Fibroblast of villous mesenchyme (primary cell): ENCODE data around the gene SLC39A3. TPM values are rescaled to one million over a fixed set of nuclear protein-coding genes. Genes with fewer than 3 reads are reported as not detected.

Experiments used
- DNase-seq: peaks from one replicate; pipeline ENCODE4 v3.0.0-alpha.2; 2010; ENCODE audit warnings: low read depth
- H3K4me3 ChIP-seq: 2 replicates; pipeline ENCODE4 v1.5.1; 2011; ENCODE audit warnings: low read depth, mild to moderate bottlenecking, low read length
- CTCF ChIP-seq: IDR thresholded peaks from 2 replicates; pipeline ENCODE4 v1.5.1; 2012; ENCODE audit warnings: low read depth, mild to moderate bottlenecking, low read length; ENCODE audit not compliant: insufficient read depth
- total RNA-seq: library from RNA; depleted of rRNA; stranded (reverse); fragments of >200 nt; gene quantifications from 2 replicates; pipeline ENCODE4 v1.2.3, GENCODE V29; 2012

Gene SLC39A3
- total RNA-seq, result 25.9 and 37.0 TPM in 2 replicates

- peak; percentile 99 for DNase-seq
- H3K4me3 ChIP-seq, result peak within 1 kb of the TSS; percentile 89
- peak; percentile 20 for TF ChIP-seq CTCF
Measured at GRCh38 chr19:2739602-2740313, at the start of gene SLC39A3. SLC39A3 (minus strand) TSS chr19:2740017; CDS start chr19:2737257, 2,760 bp downstream.

- no peak overlapping the region for H3K4me3 ChIP-seq
- no peak for DNase-seq
- TF ChIP-seq CTCF, result no peak
Measured at GRCh38 chr19:2788237-2788636, 48.4 kb upstream of the SLC39A3 start.

- DNase-seq, result no peak
- no peak for TF ChIP-seq CTCF
- H3K4me3 ChIP-seq, result no peak overlapping the region
Measured at GRCh38 chr19:2787115-2787514, 47.3 kb upstream of the SLC39A3 start.

- H3K4me3 ChIP-seq, result peak within 1 kb of the TSS; percentile 92
- DNase-seq, result peak; percentile 98
- no peak for TF ChIP-seq CTCF
Measured at GRCh38 chr19:2785244-2785997, 45.6 kb upstream of the SLC39A3 start, which contains the start of gene THOP1. THOP1 (plus strand) TSS chr19:2785503; CDS start chr19:2785663, 160 bp downstream.

GRCh38 chr19:2783781-2784145, 43.9 kb upstream of the SLC39A3 start:
- DNase-seq, result no peak
- TF ChIP-seq CTCF, result no peak
- H3K4me3 ChIP-seq, result peak overlapping the region; percentile 30

GRCh38 chr19:2782936-2783780, 43.3 kb upstream of the SLC39A3 start, which contains the start of gene SGTA:
SGTA (minus strand) TSS chr19:2783273; CDS start chr19:2769068, 14,205 bp downstream.
- DNase-seq, result peak; percentile 100
- peak within 1 kb of the TSS; percentile 96 for H3K4me3 ChIP-seq
- TF ChIP-seq CTCF, result peak; percentile 36
